NCI-H1105 (cell line): ENCODE results near the gene PTPRN2.
"Not testable (repeated sequence)": the region's sequence is repeated elsewhere in the genome, so short reads cannot be mapped to it uniquely, and the experiment has no call there.

ENCODE experiments used
- DNase-seq: peaks from one replicate; lab custom pipeline; 2025; lab: John Stamatoyannopoulos, UW

The PTPRN2 gene

GRCh38 chr7:158366916-158367633 is 220.5 kb downstream of the PTPRN2 start:
- DNase-seq = no peak

GRCh38 chr7:158366346-158366745 is 221.3 kb downstream of the PTPRN2 start:
- no peak for DNase-seq

- no peak for DNase-seq
Measured at GRCh38 chr7:158365267-158365666, 222.4 kb downstream of the PTPRN2 start.

GRCh38 chr7:158364451-158364850 is 223.2 kb downstream of the PTPRN2 start:
- no peak for DNase-seq

GRCh38 chr7:158362912-158363905 is 224.4 kb downstream of the PTPRN2 start:
- DNase-seq = no peak

GRCh38 chr7:158362001-158362400 is 225.6 kb downstream of the PTPRN2 start:
- no peak for DNase-seq

GRCh38 chr7:158361326-158361946 is 226.2 kb downstream of the PTPRN2 start:
- no peak for DNase-seq

- DNase-seq = no peak
Measured at GRCh38 chr7:158358926-158359645, 228.5 kb downstream of the PTPRN2 start.

- DNase-seq = no peak
Measured at GRCh38 chr7:158357898-158358821, 229.5 kb downstream of the PTPRN2 start.

- no peak for DNase-seq
Measured at GRCh38 chr7:158357106-158357897, 230.3 kb downstream of the PTPRN2 start.

GRCh38 chr7:158356454-158356853 is 231.2 kb downstream of the PTPRN2 start:
- no peak for DNase-seq

GRCh38 chr7:158355456-158356065 is 232.1 kb downstream of the PTPRN2 start:
- no peak for DNase-seq

GRCh38 chr7:158354861-158355260 is 232.8 kb downstream of the PTPRN2 start:
- DNase-seq = no peak

- DNase-seq = peak; percentile 5
Measured at GRCh38 chr7:158353606-158354570, 233.7 kb downstream of the PTPRN2 start.

GRCh38 chr7:158351899-158352729 is 235.5 kb downstream of the PTPRN2 start:
- DNase-seq = not testable (repeated sequence)

GRCh38 chr7:158351481-158351880 is 236.1 kb downstream of the PTPRN2 start:
- DNase-seq = no peak

GRCh38 chr7:158351051-158351450 is 236.6 kb downstream of the PTPRN2 start:
- DNase-seq = no peak
